ENCODE data around the gene KDM2A. TPM values are rescaled to one million over a fixed set of nuclear protein-coding genes. Genes with fewer than 3 reads are reported as not detected.

KDM2A gene
- total RNA-seq, 1 experiment from 2014 or later = 50.4 TPM

DNA sequence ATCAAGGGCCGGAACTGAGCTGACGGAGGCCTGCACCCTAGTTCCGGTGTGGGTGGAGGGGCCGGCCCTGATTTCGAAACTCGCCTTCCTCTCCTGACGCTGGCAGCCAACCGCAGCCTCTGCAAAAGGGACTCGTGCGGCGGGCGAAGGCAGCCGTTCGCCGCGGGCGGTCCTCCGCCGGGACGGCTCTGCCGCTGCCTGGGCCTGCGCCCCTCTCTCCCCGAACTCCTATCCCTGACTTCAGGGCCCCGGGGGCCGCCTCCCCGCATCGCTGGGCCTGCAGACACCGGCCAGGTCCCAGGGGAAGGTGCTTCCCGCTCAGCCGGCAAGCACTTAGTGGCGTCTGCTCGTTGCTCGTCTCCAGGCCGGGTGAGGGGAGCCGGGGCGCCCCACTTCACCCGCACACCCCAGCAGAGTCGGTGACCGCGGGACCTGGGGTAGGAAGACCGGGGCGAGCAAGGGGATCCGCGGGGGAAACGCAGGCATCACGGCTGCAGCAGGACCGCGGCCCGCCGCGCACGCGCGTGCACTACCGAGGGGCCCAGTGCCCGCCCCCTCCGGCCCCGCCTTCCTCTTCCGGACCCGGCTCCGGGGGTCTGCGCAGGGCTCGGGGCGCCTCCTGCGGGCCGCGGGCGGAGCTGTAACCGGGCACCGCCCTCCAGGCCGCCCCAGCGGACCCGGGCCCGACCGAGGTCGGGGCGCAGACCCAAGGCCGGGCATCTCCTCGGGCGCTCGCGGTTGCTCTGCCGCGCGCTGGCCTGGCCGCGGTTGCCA, 169.6 kb downstream of the KDM2A start (continued):
- TF ChIP-seq, protein P1, sequence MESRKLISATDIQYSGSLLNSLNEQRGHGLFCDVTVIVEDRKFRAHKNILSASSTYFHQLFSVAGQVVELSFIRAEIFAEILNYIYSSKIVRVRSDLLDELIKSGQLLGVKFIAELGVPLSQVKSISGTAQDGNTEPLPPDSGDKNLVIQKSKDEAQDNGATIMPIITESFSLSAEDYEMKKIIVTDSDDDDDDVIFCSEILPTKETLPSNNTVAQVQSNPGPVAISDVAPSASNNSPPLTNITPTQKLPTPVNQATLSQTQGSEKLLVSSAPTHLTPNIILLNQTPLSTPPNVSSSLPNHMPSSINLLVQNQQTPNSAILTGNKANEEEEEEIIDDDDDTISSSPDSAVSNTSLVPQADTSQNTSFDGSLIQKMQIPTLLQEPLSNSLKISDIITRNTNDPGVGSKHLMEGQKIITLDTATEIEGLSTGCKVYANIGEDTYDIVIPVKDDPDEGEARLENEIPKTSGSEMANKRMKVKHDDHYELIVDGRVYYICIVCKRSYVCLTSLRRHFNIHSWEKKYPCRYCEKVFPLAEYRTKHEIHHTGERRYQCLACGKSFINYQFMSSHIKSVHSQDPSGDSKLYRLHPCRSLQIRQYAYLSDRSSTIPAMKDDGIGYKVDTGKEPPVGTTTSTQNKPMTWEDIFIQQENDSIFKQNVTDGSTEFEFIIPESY (IDR thresholded peaks at IDR 0.05; ENCODE audit: extremely low read depth, insufficient replicate concordance, low read length) = no peak
- TF ChIP-seq YY1 (IDR thresholded peaks at IDR 0.05; ENCODE audit: extremely low read depth, insufficient replicate concordance, low read depth, low read length) (no peak), RAD21 (IDR thresholded peaks at IDR 0.05; ENCODE audit: low read depth) (no peak), POLR2AphosphoS5 (IDR thresholded peaks at IDR 0.05; ENCODE audit: low read depth, low read length) (peak; percentile 75), FOSL1 (IDR thresholded peaks at IDR 0.05; ENCODE audit: low read depth) (no peak), ELF1 (IDR thresholded peaks at IDR 0.05; ENCODE audit: borderline replicate concordance, low read depth) (no peak; the same call in 1 of the 2 replicates), CBX3 (IDR thresholded peaks at IDR 0.05; ENCODE audit: low read depth) (no peak), EZH2 (IDR thresholded peaks at IDR 0.05) (no peak)
- TF ChIP-seq, protein P2, sequence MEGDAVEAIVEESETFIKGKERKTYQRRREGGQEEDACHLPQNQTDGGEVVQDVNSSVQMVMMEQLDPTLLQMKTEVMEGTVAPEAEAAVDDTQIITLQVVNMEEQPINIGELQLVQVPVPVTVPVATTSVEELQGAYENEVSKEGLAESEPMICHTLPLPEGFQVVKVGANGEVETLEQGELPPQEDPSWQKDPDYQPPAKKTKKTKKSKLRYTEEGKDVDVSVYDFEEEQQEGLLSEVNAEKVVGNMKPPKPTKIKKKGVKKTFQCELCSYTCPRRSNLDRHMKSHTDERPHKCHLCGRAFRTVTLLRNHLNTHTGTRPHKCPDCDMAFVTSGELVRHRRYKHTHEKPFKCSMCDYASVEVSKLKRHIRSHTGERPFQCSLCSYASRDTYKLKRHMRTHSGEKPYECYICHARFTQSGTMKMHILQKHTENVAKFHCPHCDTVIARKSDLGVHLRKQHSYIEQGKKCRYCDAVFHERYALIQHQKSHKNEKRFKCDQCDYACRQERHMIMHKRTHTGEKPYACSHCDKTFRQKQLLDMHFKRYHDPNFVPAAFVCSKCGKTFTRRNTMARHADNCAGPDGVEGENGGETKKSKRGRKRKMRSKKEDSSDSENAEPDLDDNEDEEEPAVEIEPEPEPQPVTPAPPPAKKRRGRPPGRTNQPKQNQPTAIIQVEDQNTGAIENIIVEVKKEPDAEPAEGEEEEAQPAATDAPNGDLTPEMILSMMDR (IDR thresholded peaks at IDR 0.05 in 2 of 3, conservative IDR thresholded peaks at IDR 0.05 in 1 of 3; ENCODE audit: borderline replicate concordance in 1 of 3, insufficient read depth in 1 of 3, low read depth in 2 of 3, low read length in 2 of 3) = no peak

All from HCT116 (cell line).